Activated CD8-positive, alpha-beta memory T cell treated with anti-CD3 and anti-CD28 coated beads for 36 hours (primary cell): ENCODE results near the gene ANKHD1. TPM values are rescaled to one million over a fixed set of nuclear protein-coding genes. Genes with fewer than 3 reads are reported as not detected.
"Not testable (repeated sequence)": the region's sequence is repeated elsewhere in the genome, so short reads cannot be mapped to it uniquely, and the experiment has no call there.

Experiments used
- CTCF ChIA-PET: fragments of 350-600 bp; sonication (Branson Sonifier 250); formaldehyde crosslinking; loops from one replicate; lab custom pipeline; 2021; ENCODE audit warnings: antibody characterized with exemption; lab: Charles Lee
- POLR2A ChIA-PET: fragments of 350-600 bp; sonication (Branson Sonifier 250); formaldehyde crosslinking; loops from one replicate; lab custom pipeline; 2021; ENCODE audit warnings: antibody characterized with exemption; lab: Charles Lee
- total RNA-seq, 2 experiments: library from RNA; stranded (reverse); gene quantifications; one replicate each; pipeline ENCODE4 v1.2.3, GENCODE V29; 2021

Gene ANKHD1
- total RNA-seq, 2 experiments from 2014 or later, result 90.0 to 92.3 TPM

- ChIA-PET POLR2A (interaction anchor here (0.6 to 1.8 kb wide), 8 partner anchors 17 to 1352 kb away, joined by 3 to 5 read pairs (median 4); partner anchors contain the start of genes CD14, EIF4EBP3, HARS1 and HARS2), CTCF (interaction anchor here (0.6 to 1.5 kb wide), 3 partner anchors 10 to 71 kb away, joined by 3 to 4 read pairs (median 3); no protein-coding TSS in a partner anchor)
Measured at GRCh38 chr5:140564196-140565023, 162.8 kb downstream of the ANKHD1 start, which contains the start of the genes APBB3 and SLC35A4. Gene APBB3, minus strand, starts transcription at chr5:140564598. Its CDS starts 353 bp downstream, at chr5:140564245. Gene SLC35A4, plus strand, starts transcription at chr5:140564828. Its CDS starts 2,342 bp downstream, at chr5:140567170.

- CTCF ChIA-PET, result interaction anchor here (0.8 to 1.5 kb wide), 3 partner anchors 68 to 202 kb away, joined by 3 to 4 read pairs (median 3); partner anchors contain the start of gene CD14
- POLR2A ChIA-PET, result interaction anchor here (1.0 to 1.8 kb wide), 3 partner anchors 67 to 126 kb away, joined by 3 to 5 read pairs (median 5); partner anchors contain the start of genes CD14, HARS1 and HARS2
Measured at GRCh38 chr5:140565024-140565779, 163.6 kb downstream of the ANKHD1 start.

- ChIA-PET POLR2A (interaction anchor here (0.8 to 1.0 kb wide), 3 partner anchors 8 to 69 kb away, joined by 3 to 5 read pairs (median 3); partner anchors contain the start of gene CD14), CTCF (interaction anchor here (0.8 to 1.5 kb wide), 3 partner anchors 67 to 202 kb away, joined by 3 to 4 read pairs (median 3); partner anchors contain the start of gene CD14)
Measured at GRCh38 chr5:140565780-140566095, 164.1 kb downstream of the ANKHD1 start.

GRCh38 chr5:140566665-140567064, 165.0 kb downstream of the ANKHD1 start:
- POLR2A ChIA-PET, result interaction anchor here (0.8 kb wide), 1 partner anchor 9 kb away, joined by 3 read pairs; no protein-coding TSS in a partner anchor
- CTCF ChIA-PET, result interaction anchor here (0.6 to 1.1 kb wide), 2 partner anchors 66 to 764 kb away, joined by 3 read pairs; partner anchors contain the start of genes CD14 and PCDHGA1

GRCh38 chr5:140567136-140567818, 165.6 kb downstream of the ANKHD1 start:
- ChIA-PET CTCF (interaction anchor here (0.6 to 1.6 kb wide), 3 partner anchors 66 to 763 kb away, joined by 3 to 4 read pairs (median 3); partner anchors contain the start of genes CD14 and PCDHGA1), POLR2A (no interaction called here)

GRCh38 chr5:140567871-140568270, 166.2 kb downstream of the ANKHD1 start:
- ChIA-PET POLR2A (no interaction called here), CTCF (interaction anchor here (1.6 kb wide), 1 partner anchor 68 kb away, joined by 4 read pairs; no protein-coding TSS in a partner anchor)

- POLR2A ChIA-PET, result no interaction called here
- CTCF ChIA-PET, result interaction anchor here (1.1 to 1.6 kb wide), 2 partner anchors 21 to 67 kb away, joined by 3 to 4 read pairs; partner anchors contain the start of gene EIF4EBP3
Measured at GRCh38 chr5:140568443-140569063, 166.9 kb downstream of the ANKHD1 start.

GRCh38 chr5:140569197-140569596, 167.6 kb downstream of the ANKHD1 start:
- ChIA-PET CTCF (interaction anchor here (0.8 to 1.1 kb wide), 2 partner anchors 22 to 663 kb away, joined by 3 read pairs; partner anchors contain the start of gene EIF4EBP3), POLR2A (interaction anchor here (0.7 kb wide), 1 partner anchor 11 kb away, joined by 3 read pairs; no protein-coding TSS in a partner anchor)

GRCh38 chr5:140570058-140570457, 168.4 kb downstream of the ANKHD1 start:
- POLR2A ChIA-PET, result no interaction called here
- CTCF ChIA-PET, result interaction anchor here (0.8 to 1.6 kb wide), 2 partner anchors 65 to 664 kb away, joined by 3 read pairs; no protein-coding TSS in a partner anchor

- CTCF ChIA-PET, result interaction anchor here (1.0 to 1.6 kb wide), 2 partner anchors 62 to 64 kb away, joined by 3 read pairs; no protein-coding TSS in a partner anchor
- POLR2A ChIA-PET, result no interaction called here
Measured at GRCh38 chr5:140570488-140570887, 168.9 kb downstream of the ANKHD1 start.

- ChIA-PET POLR2A (no interaction called here), CTCF (interaction anchor here (1.0 to 1.6 kb wide), 3 partner anchors 61 to 115 kb away, joined by 3 read pairs; no protein-coding TSS in a partner anchor)
Measured at GRCh38 chr5:140571105-140571504, 169.5 kb downstream of the ANKHD1 start.

- POLR2A ChIA-PET, result no interaction called here
Measured at GRCh38 chr5:140573683-140574082, 172.1 kb downstream of the ANKHD1 start.

GRCh38 chr5:140574165-140574564, 172.5 kb downstream of the ANKHD1 start:
- POLR2A ChIA-PET, result no interaction called here
- CTCF ChIA-PET, result interaction anchor here (1.3 kb wide), 1 partner anchor 61 kb away, joined by 3 read pairs; no protein-coding TSS in a partner anchor

More at GRCh38 chr5:140573683-140574082, 172.1 kb downstream of the ANKHD1 start:
- CTCF ChIA-PET, result no interaction called here

- ChIA-PET POLR2A (interaction anchor here (0.6 kb wide), 1 partner anchor 34 kb away, joined by 4 read pairs; no protein-coding TSS in a partner anchor), CTCF (interaction anchor here (1.3 kb wide), 1 partner anchor 60 kb away, joined by 3 read pairs; no protein-coding TSS in a partner anchor)
Measured at GRCh38 chr5:140575309-140575708, 173.7 kb downstream of the ANKHD1 start.

GRCh38 chr5:140576776-140577201, 175.2 kb downstream of the ANKHD1 start:
- POLR2A ChIA-PET, result no interaction called here
- CTCF ChIA-PET, result interaction anchor here (0.6 kb wide), 1 partner anchor 157 kb away, joined by 3 read pairs; no protein-coding TSS in a partner anchor

- CTCF ChIA-PET, result not testable (repeated sequence)
Measured at GRCh38 chr5:140579188-140579747, 177.6 kb downstream of the ANKHD1 start.

GRCh38 chr5:140587495-140587894, 185.9 kb downstream of the ANKHD1 start:
- CTCF ChIA-PET, result no interaction called here
- POLR2A ChIA-PET, result no interaction called here

More at GRCh38 chr5:140579188-140579747, 177.6 kb downstream of the ANKHD1 start:
- POLR2A ChIA-PET, result not testable (repeated sequence)
